K562 (cell line): ENCODE results near the gene ENDOV. TPM values are rescaled to one million over a fixed set of nuclear protein-coding genes. Genes with fewer than 3 reads are reported as not detected.

Experiments
- KDM2B ChIP-seq: fragments of 250-450 bp; sonication (Bioruptor Pico); IDR thresholded peaks from 2 replicates; pipeline ENCODE4 v1.8.0; 2021; ENCODE audit warnings: mild to moderate bottlenecking, moderate library complexity
- NR2C2 ChIP-seq, 2 experiments: fragments of 200-800 bp in 1 of 2; sonication (Bioruptor generic) in 1 of 2; sonication (generic) in 1 of 2; formaldehyde crosslinking in 1 of 2; IDR thresholded peaks; 2 replicates each; pipeline versions ENCODE4 v1.6.1 to v1.8.0; 2016 to 2022; ENCODE audit warnings: mild to moderate bottlenecking in 1 of 2, missing compliant biosample characterization in 1 of 2, missing genetic modification characterization in 1 of 2, missing genetic modification reagents in 1 of 2
- SMARCB1 ChIP-seq: IDR thresholded peaks from 2 replicates; pipeline ENCODE4 v1.6.1; 2011; ENCODE audit warnings: improper control_type of control experiment, low read depth; ENCODE audit not compliant: insufficient read length
- TARDBP ChIP-seq: fragments of 450-650 bp; IDR thresholded peaks from 2 replicates; pipeline ENCODE4 v1.6.1; 2016
- ZNF232 ChIP-seq: sonication (generic); formaldehyde crosslinking; IDR thresholded peaks from 2 replicates; pipeline ENCODE4 v1.8.0; 2022; ENCODE audit warnings: mild to moderate bottlenecking, missing genetic modification reagents
- polyA plus RNA-seq, 8 experiments: library from polyadenylated mRNA; depleted of rRNA in 4 of 8; stranded (reverse) in 5 of 8; unstranded in 3 of 8; fragments of >200 nt; fragmentation: Nextera tagmentation in 2 of 8; fragmentation: Illumina TruSeq in 1 of 8; extraction: Ambion mirVana in 2 of 8; extraction: Trizol in 1 of 8; gene quantifications; 2 replicates each; pipeline versions ENCODE4 v1.2.1 to v1.2.3, GENCODE V29; 2011 to 2014; ENCODE audit warnings: inconsistent platforms in 1 of 8, missing spikeins in 1 of 8
- total RNA-seq, 7 experiments: library from RNA; depleted of rRNA in 6 of 7; stranded (reverse); fragments of >200 nt in 6 of 7; fragmentation: Illumina TruSeq in 2 of 7; extraction: Trizol in 2 of 7; gene quantifications; 2 replicates each; pipeline versions ENCODE4 v1.2.1 to v1.2.3, GENCODE V29; 2011 to 2021; ENCODE audit warnings: low replicate concordance in 1 of 7
- TF ChIP-seq, protein P1 (sequence below), 3 experiments: fragments of 200-800 bp in 1 of 3; fragments of 250-450 bp in 1 of 3; fragments of 450-650 bp in 1 of 3; sonication (Bioruptor Pico) in 1 of 3; sonication (Bioruptor generic) in 1 of 3; formaldehyde crosslinking in 1 of 3; IDR thresholded peaks; 2 replicates each; pipeline versions ENCODE4 v1.6.1 to v1.8.0; 2016 to 2022; ENCODE audit warnings: mild to moderate bottlenecking in 2 of 3, missing genetic modification characterization in 2 of 3, missing compliant biosample characterization in 1 of 3, moderate library complexity in 1 of 3
- TF ChIP-seq, protein P2 (sequence below): sonication (generic); formaldehyde crosslinking; IDR thresholded peaks from 2 replicates; pipeline ENCODE4 v1.8.0; 2022; ENCODE audit warnings: mild to moderate bottlenecking, missing genetic modification reagents
- TF ChIP-seq, protein P3 (sequence below): sonication (generic); formaldehyde crosslinking; IDR thresholded peaks from 2 replicates; pipeline ENCODE4 v1.8.0; 2022; ENCODE audit warnings: missing genetic modification reagents, mild to moderate bottlenecking, borderline replicate concordance
- TF ChIP-seq, protein P4 (sequence below): sonication (generic); formaldehyde crosslinking; IDR thresholded peaks from 2 replicates; pipeline ENCODE4 v1.8.0; 2022; ENCODE audit warnings: missing genetic modification reagents, mild to moderate bottlenecking, moderate library complexity, borderline replicate concordance
- TF ChIP-seq, protein P5 (sequence below): fragments of 150-350 bp; conservative IDR thresholded peaks from 2 replicates; pipeline ENCODE4 v1.6.1; 2014; ENCODE audit warnings: low read length
- TF ChIP-seq, protein P6 (sequence below): fragments of 250-450 bp; sonication (Bioruptor Pico); IDR thresholded peaks from 2 replicates; pipeline ENCODE4 v1.5.1; 2021; ENCODE audit warnings: mild to moderate bottlenecking
- TF ChIP-seq, protein P7 (sequence below): sonication (generic); formaldehyde crosslinking; IDR thresholded peaks from 2 replicates; pipeline ENCODE4 v1.9.0; 2022; ENCODE audit warnings: mild to moderate bottlenecking, missing genetic modification reagents

The ENDOV gene
- total and polyA plus RNA-seq, 9 of the 15 experiments (the other 6 are each of a cell fraction or from before 2014, with no cell fraction given): 1.2 to 8.2 (median 3.7) TPM

DNA sequence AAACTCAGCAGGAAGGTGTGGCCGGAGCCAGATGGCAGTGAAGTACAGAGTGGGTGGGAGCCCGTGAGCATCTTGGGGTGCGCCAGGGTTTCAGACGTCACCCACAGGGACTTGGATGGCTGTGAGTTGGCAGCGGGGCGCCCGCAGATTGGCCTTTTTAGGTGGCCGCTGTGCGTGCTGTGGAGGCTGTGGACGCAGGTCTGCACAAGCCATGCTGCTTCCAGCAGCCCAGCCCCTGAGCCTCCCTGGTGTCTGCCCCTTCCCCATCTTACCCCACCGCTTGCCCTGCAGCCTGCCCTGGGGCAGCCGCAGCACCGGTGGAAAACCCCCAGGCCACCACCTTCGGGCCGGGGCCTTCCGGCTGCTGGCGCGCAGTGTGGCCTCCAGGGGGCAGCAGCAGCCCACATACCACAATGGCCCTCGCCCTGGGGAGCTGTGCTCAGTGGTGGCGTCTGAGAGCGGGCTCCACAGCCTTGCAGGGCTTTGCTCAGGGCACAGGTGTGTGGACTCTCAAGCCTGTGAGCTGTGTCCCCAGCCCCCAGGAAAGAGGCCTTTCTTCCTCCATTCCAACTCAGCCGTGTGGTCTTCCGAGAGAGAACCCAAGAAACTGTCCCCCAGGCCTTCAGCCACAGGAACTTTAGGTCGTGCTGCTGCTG is 11.8 kb downstream of the ENDOV start (continued):
- TF ChIP-seq, protein P1, sequence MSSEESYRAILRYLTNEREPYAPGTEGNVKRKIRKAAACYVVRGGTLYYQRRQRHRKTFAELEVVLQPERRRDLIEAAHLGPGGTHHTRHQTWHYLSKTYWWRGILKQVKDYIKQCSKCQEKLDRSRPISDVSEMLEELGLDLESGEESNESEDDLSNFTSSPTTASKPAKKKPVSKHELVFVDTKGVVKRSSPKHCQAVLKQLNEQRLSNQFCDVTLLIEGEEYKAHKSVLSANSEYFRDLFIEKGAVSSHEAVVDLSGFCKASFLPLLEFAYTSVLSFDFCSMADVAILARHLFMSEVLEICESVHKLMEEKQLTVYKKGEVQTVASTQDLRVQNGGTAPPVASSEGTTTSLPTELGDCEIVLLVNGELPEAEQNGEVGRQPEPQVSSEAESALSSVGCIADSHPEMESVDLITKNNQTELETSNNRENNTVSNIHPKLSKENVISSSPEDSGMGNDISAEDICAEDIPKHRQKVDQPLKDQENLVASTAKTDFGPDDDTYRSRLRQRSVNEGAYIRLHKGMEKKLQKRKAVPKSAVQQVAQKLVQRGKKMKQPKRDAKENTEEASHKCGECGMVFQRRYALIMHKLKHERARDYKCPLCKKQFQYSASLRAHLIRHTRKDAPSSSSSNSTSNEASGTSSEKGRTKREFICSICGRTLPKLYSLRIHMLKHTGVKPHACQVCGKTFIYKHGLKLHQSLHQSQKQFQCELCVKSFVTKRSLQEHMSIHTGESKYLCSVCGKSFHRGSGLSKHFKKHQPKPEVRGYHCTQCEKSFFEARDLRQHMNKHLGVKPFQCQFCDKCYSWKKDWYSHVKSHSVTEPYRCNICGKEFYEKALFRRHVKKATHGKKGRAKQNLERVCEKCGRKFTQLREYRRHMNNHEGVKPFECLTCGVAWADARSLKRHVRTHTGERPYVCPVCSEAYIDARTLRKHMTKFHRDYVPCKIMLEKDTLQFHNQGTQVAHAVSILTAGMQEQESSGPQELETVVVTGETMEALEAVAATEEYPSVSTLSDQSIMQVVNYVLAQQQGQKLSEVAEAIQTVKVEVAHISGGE (CRISPR knock-in tag; IDR thresholded peaks at IDR 0.05): no peak
- TF ChIP-seq, protein P2, sequence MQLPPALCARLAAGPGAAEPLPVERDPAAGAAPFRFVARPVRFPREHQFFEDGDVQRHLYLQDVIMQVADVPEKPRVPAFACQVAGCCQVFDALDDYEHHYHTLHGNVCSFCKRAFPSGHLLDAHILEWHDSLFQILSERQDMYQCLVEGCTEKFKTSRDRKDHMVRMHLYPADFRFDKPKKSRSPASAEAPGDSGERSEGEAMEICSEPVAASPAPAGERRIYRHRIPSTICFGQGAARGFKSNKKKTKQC (CRISPR knock-in tag): no peak
- TF ChIP-seq ZNF232 (CRISPR knock-in tag): no peak
- TF ChIP-seq, protein P3, sequence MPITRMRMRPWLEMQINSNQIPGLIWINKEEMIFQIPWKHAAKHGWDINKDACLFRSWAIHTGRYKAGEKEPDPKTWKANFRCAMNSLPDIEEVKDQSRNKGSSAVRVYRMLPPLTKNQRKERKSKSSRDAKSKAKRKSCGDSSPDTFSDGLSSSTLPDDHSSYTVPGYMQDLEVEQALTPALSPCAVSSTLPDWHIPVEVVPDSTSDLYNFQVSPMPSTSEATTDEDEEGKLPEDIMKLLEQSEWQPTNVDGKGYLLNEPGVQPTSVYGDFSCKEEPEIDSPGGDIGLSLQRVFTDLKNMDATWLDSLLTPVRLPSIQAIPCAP (CRISPR knock-in tag): no peak
- TF ChIP-seq TARDBP: no peak
- TF ChIP-seq KDM2B: no peak
- TF ChIP-seq NR2C2 (CRISPR knock-in tag; IDR thresholded peaks at IDR 0.05): peak; percentile 45; the same call in 1 of the 2 replicates
- TF ChIP-seq NR2C2 (tag; IDR thresholded peaks at IDR 0.05): no peak
- TF ChIP-seq, protein P4, sequence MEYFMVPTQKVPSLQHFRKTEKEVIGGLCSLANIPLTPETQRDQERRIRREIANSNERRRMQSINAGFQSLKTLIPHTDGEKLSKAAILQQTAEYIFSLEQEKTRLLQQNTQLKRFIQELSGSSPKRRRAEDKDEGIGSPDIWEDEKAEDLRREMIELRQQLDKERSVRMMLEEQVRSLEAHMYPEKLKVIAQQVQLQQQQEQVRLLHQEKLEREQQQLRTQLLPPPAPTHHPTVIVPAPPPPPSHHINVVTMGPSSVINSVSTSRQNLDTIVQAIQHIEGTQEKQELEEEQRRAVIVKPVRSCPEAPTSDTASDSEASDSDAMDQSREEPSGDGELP (CRISPR knock-in tag): peak; percentile 57; the same call in 1 of the 2 replicates
- TF ChIP-seq SMARCB1: no peak
- TF ChIP-seq, protein P5, sequence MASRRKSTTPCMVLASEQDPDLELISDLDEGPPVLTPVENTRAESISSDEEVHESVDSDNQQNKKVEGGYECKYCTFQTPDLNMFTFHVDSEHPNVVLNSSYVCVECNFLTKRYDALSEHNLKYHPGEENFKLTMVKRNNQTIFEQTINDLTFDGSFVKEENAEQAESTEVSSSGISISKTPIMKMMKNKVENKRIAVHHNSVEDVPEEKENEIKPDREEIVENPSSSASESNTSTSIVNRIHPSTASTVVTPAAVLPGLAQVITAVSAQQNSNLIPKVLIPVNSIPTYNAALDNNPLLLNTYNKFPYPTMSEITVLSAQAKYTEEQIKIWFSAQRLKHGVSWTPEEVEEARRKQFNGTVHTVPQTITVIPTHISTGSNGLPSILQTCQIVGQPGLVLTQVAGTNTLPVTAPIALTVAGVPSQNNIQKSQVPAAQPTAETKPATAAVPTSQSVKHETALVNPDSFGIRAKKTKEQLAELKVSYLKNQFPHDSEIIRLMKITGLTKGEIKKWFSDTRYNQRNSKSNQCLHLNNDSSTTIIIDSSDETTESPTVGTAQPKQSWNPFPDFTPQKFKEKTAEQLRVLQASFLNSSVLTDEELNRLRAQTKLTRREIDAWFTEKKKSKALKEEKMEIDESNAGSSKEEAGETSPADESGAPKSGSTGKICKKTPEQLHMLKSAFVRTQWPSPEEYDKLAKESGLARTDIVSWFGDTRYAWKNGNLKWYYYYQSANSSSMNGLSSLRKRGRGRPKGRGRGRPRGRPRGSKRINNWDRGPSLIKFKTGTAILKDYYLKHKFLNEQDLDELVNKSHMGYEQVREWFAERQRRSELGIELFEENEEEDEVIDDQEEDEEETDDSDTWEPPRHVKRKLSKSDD: no peak
- TF ChIP-seq, protein P6, sequence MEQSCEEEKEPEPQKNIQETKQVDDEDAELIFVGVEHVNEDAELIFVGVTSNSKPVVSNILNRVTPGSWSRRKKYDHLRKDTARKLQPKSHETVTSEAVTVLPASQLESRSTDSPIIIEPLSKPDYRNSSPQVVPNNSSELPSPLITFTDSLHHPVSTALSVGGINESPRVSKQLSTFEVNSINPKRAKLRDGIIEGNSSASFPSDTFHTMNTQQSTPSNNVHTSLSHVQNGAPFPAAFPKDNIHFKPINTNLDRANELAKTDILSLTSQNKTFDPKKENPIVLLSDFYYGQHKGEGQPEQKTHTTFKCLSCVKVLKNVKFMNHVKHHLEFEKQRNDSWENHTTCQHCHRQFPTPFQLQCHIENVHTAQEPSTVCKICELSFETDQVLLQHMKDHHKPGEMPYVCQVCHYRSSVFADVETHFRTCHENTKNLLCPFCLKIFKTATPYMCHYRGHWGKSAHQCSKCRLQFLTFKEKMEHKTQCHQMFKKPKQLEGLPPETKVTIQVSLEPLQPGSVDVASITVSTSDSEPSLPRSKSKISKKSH (CRISPR knock-in tag): no peak
- TF ChIP-seq, protein P7, sequence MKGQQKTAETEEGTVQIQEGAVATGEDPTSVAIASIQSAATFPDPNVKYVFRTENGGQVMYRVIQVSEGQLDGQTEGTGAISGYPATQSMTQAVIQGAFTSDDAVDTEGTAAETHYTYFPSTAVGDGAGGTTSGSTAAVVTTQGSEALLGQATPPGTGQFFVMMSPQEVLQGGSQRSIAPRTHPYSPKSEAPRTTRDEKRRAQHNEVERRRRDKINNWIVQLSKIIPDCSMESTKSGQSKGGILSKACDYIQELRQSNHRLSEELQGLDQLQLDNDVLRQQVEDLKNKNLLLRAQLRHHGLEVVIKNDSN (CRISPR knock-in tag): 0 out of 2 replicates have a peak, but pooled peaks have one; percentile 45
